Measurements from ENCODE around the gene SEMA4B. TPM values are rescaled to one million over a fixed set of nuclear protein-coding genes. Genes with fewer than 3 reads are reported as not detected.
A peak's percentile ranks its signal among the peaks of the same experiment; 100 is the strongest.
"Not testable (repeated sequence)": the region's sequence is repeated elsewhere in the genome, so short reads cannot be mapped to it uniquely, and the experiment has no call there.

SEMA4B gene
- total RNA-seq, 4 donors from 2014 or later = 115 to 193 (median 134) TPM

DNA sequence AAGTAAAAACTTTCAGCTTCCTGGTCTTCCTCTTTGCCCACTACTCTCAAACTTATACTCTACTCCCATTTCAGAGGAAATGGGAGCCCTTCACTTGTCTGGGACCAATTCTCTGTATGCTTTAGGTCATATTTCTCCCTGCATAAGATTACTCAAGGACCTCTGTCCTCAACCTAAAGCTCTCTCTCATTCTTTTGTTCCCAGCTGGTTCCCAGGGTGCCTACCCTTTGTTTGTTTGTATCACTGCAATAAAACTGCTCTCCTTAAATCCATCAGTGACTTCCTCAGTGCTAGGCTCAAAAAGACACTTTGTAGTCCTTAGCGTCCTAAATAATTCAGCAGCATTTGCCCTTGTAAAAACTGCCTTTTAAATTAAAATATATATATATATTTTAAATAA, 67.3 kb downstream of the SEMA4B start:
- in situ Hi-C loops (cut with MboI; ENCODE audit: low pct_ligation_motif_present in 1 of 4, low pct_unique_long_range_greater_than_20kb in 1 of 4, low sequenced_read_pairs in 3 of 4) = no loop called here
- Histone ChIP-seq H3K27ac (peak overlapping the region; percentile 32 to 99 (median 97)), H3K4me3 (peak overlapping the region in 1 of 4 donors; percentile 69)

DNA sequence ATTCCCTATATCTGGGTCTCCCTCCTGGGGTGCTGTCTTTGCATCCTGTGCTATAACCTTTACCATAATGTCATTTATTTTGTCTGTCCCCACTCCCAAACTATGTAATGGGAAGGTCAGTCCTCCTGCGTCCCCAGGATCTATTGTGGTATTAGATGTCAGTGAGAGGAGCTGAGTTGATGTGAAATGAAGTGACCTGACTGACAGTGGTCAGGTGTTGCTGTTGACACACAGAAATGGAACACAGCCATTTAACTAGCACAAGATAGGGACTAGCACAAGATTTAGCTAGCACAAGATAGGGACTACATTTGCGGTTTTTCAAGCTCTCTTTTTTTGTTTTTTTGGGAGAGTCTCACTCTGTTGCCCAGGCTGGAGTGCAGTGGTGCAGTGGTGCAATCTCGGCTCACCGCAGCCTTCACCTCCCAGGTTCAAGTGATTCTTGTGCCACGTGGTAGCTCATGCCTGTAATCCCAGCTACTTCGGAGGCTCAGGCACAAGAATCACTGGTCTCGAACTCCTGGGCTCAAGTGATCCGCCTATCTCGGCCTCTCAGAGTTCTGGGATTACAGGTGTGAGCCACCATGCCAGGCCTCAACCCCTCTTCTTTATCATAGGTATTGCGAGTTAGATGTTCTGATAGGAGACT, 69.5 kb downstream of the SEMA4B start:
- no peaks in the 10 kb centered on the region for H3K27me3 ChIP-seq
- no peaks in the 10 kb centered on the region for H3K9me3 ChIP-seq
- DNase-seq = no peak
- no peak overlapping the region for H3K4me3 ChIP-seq
- 88 to 93% methylated on average over 2 to 10 of the region's 10 CpGs for WGBS, 2 donors (ENCODE audit: low coverage in 1 of 2)
- no peak overlapping the region for H3K27ac ChIP-seq
- no peak for TF ChIP-seq EP300 (IDR thresholded peaks at IDR 0.05; ENCODE audit: low read depth)
- TF ChIP-seq POLR2AphosphoS5 (IDR thresholded peaks at IDR 0.05) = no peak
- TF ChIP-seq, protein P1, sequence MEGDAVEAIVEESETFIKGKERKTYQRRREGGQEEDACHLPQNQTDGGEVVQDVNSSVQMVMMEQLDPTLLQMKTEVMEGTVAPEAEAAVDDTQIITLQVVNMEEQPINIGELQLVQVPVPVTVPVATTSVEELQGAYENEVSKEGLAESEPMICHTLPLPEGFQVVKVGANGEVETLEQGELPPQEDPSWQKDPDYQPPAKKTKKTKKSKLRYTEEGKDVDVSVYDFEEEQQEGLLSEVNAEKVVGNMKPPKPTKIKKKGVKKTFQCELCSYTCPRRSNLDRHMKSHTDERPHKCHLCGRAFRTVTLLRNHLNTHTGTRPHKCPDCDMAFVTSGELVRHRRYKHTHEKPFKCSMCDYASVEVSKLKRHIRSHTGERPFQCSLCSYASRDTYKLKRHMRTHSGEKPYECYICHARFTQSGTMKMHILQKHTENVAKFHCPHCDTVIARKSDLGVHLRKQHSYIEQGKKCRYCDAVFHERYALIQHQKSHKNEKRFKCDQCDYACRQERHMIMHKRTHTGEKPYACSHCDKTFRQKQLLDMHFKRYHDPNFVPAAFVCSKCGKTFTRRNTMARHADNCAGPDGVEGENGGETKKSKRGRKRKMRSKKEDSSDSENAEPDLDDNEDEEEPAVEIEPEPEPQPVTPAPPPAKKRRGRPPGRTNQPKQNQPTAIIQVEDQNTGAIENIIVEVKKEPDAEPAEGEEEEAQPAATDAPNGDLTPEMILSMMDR (IDR thresholded peaks at IDR 0.05) = no peak
- no peak for TF ChIP-seq POLR2A (IDR thresholded peaks at IDR 0.05)
- peaks cover 0 to 33% (median 13%) of the 10 kb centered on the region in 4 donors for H3K36me3 ChIP-seq
- H3K4me1 ChIP-seq = peaks cover 23 to 37% (median 30%) of the 10 kb centered on the region in 4 donors
- in situ Hi-C loops (cut with MboI; ENCODE audit: low pct_ligation_motif_present in 1 of 4, low pct_unique_long_range_greater_than_20kb in 1 of 4, low sequenced_read_pairs in 3 of 4) (no loop called here), intact Hi-C loops (cut with DNase I; ENCODE audit: low total_unique reads) (no loop called here)

More for the DNA sequence above, 67.3 kb downstream of the SEMA4B start:
- 25 to 35% methylated on average over 1 of the region's 1 CpG for WGBS, 2 donors (ENCODE audit: low coverage in 1 of 2)
- Histone ChIP-seq H3K27me3 (no peaks in the 10 kb centered on the region), H3K4me1 (peaks cover 32 to 51% (median 40%) of the 10 kb centered on the region in 4 donors), H3K36me3 (peaks cover 0 to 25% (median 10%) of the 10 kb centered on the region in 4 donors), H3K9me3 (no peaks in the 10 kb centered on the region)
- no peak for DNase-seq
- intact Hi-C loops (cut with DNase I; ENCODE audit: low total_unique reads) = no loop called here
- TF ChIP-seq POLR2A (IDR thresholded peaks at IDR 0.05) (no peak), EP300 (IDR thresholded peaks at IDR 0.05; ENCODE audit: low read depth) (no peak), POLR2AphosphoS5 (IDR thresholded peaks at IDR 0.05) (no peak)
- TF ChIP-seq, protein P1 (IDR thresholded peaks at IDR 0.05) = no peak

DNA sequence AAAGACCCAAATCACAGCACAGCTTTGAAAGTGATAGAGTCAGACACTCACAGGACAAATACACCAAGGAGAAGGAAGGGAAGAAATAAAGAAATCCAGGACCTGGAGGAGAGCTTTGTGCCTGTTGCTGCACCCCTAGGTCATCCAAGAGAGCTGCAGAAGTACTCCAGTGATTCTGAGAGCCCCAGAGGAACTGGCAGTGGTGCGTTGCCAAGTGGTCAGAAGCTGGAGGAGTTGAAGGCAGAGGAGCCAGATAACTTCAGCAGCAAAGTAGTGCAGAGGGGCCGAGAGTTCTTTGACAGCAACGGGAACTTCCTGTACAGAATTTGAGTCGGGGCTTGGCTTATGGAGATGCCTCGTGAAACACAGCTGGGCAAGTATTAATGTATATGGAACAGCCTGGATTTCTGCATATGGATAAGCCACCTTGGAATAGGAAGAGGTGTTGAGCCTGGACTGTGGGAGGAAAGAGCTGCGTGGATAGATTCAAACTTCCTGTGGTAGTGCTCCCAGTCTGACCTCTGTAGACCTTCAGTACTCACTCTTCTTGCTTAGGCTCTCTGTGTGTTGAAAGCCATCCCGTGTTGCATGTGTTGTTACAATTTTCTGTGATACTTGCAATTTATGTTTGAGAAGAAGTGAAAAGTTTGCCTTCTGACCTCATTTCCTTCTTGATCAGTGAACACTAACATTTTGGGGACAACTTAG, 70.5 kb downstream of the SEMA4B start:
- no peaks in the 10 kb centered on the region for H3K9me3 ChIP-seq
- peaks cover 23 to 34% (median 27%) of the 10 kb centered on the region in 4 donors for H3K4me1 ChIP-seq
- H3K36me3 ChIP-seq = peaks cover 0 to 33% (median 13%) of the 10 kb centered on the region in 4 donors
- no peaks in the 10 kb centered on the region for H3K27me3 ChIP-seq
- intact Hi-C loops (cut with DNase I; ENCODE audit: low total_unique reads) (no loop called here), in situ Hi-C loops (cut with MboI; ENCODE audit: low pct_ligation_motif_present in 1 of 4, low pct_unique_long_range_greater_than_20kb in 1 of 4, low sequenced_read_pairs in 3 of 4) (no loop called here)
- H3K27ac ChIP-seq = no peak overlapping the region
- no peak overlapping the region for H3K4me3 ChIP-seq
- WGBS, 2 donors (ENCODE audit: low coverage in 1 of 2) = 76 to 80% methylated on average over 5 to 7 of the region's 7 CpGs
- TF ChIP-seq POLR2A (IDR thresholded peaks at IDR 0.05) = no peak
- TF ChIP-seq POLR2AphosphoS5 (IDR thresholded peaks at IDR 0.05) = no peak
- no peak for TF ChIP-seq EP300 (IDR thresholded peaks at IDR 0.05; ENCODE audit: low read depth)
- TF ChIP-seq, protein P1 (IDR thresholded peaks at IDR 0.05) = no peak
- DNase-seq = no peak

DNA sequence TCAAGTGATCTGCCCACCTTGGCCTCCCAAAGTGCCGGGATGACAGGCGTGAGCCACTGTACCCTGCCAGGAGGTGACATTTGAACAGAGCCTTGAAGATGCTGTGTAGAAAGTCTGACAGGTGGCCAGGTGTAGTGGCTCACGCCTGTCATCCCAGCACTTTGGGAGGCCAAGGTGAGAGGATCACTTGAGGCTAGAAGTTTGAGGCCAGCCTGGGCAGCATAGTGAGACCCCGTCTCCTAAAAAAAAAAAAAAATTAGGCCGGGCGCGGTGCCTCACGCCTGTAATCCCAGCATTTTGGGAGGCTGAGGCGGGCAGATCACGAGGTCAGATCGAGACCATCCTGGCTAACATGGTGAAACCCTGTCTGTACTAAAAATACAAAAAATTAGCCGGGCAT, 77.3 kb downstream of the SEMA4B start:
- H3K4me1 ChIP-seq; DNase-seq; H3K27me3 ChIP-seq; H3K9me3 ChIP-seq; in situ Hi-C loops (cut with MboI; ENCODE audit: low pct_ligation_motif_present in 1 of 4, low pct_unique_long_range_greater_than_20kb in 1 of 4, low sequenced_read_pairs in 3 of 4); H3K4me3 ChIP-seq; H3K36me3 ChIP-seq; intact Hi-C loops (cut with DNase I; ENCODE audit: low total_unique reads); H3K27ac ChIP-seq: not testable (repeated sequence)
- 98% methylated on average over 12 of the region's 12 CpGs; no CpG with 5 or more reads in 1 of the 2 donors for WGBS, 2 donors (ENCODE audit: low coverage in 1 of 2)

Small RNA genes within 50 kb of the gene (small RNA-seq; reads per million reads assigned to genes)
- 0 to 1.1 (median 0.07) reads per million in 4 donors for gene RN7SL346P

Other genes starting within 250 kb of the SEMA4B start
- 10 to 100 TPM; 27.3 to 43.4 (median 35.6) TPM for gene ZNF710, start 200.0 kb upstream of the SEMA4B start, total RNA-seq
- 100 to 1,000 TPM in 1 of 4 donors, 10 to 100 TPM in 3; 19.1 to 101 (median 85.1) TPM for gene IDH2, start 98.9 kb upstream of the SEMA4B start, total RNA-seq
- gene CIB1, start 32.6 kb downstream of the SEMA4B start, total RNA-seq = 100 to 1,000 TPM in 3 of 4 donors, 10 to 100 TPM in 1; 38.4 to 156 (median 131) TPM
- 10 to 100 TPM in 3 of 4 donors, 1 to 10 TPM in 1; 6.8 to 28.8 (median 21.3) TPM for gene GDPGP1, start 32.9 kb downstream of the SEMA4B start, total RNA-seq
- gene TTLL13, start 48.2 kb downstream of the SEMA4B start, total RNA-seq = under 1 TPM in 1 of 4 donors, not detected in 3; 0.27 TPM
- 10 to 100 TPM; 27.7 to 58.3 (median 44.5) TPM for gene NGRN, start 64.3 kb downstream of the SEMA4B start, total RNA-seq
- 10 to 100 TPM in 2 of 4 donors, 1 to 10 TPM in 1, under 1 TPM in 1; 0.75 to 22.5 (median 10.2) TPM for gene ZNF774, start 151.0 kb downstream of the SEMA4B start, total RNA-seq
- gene IQGAP1, start 186.9 kb downstream of the SEMA4B start, total RNA-seq = 100 to 1,000 TPM in 3 of 4 donors, 10 to 100 TPM in 1; 82.8 to 354 (median 282) TPM

Data from transverse colon (tissue), 4 donors.